GM18498 (cell line): ENCODE measurements around the gene TNS1.

ENCODE experiments used
- ATAC-seq: cut with Tn5 transposase; IDR thresholded peaks from one replicate; pipeline ENCODE4 v1.9.1; 2021; ENCODE audit warnings: mild to moderate bottlenecking, moderate library complexity; ENCODE audit not compliant: unreplicated experiment

The TNS1 gene

DNA sequence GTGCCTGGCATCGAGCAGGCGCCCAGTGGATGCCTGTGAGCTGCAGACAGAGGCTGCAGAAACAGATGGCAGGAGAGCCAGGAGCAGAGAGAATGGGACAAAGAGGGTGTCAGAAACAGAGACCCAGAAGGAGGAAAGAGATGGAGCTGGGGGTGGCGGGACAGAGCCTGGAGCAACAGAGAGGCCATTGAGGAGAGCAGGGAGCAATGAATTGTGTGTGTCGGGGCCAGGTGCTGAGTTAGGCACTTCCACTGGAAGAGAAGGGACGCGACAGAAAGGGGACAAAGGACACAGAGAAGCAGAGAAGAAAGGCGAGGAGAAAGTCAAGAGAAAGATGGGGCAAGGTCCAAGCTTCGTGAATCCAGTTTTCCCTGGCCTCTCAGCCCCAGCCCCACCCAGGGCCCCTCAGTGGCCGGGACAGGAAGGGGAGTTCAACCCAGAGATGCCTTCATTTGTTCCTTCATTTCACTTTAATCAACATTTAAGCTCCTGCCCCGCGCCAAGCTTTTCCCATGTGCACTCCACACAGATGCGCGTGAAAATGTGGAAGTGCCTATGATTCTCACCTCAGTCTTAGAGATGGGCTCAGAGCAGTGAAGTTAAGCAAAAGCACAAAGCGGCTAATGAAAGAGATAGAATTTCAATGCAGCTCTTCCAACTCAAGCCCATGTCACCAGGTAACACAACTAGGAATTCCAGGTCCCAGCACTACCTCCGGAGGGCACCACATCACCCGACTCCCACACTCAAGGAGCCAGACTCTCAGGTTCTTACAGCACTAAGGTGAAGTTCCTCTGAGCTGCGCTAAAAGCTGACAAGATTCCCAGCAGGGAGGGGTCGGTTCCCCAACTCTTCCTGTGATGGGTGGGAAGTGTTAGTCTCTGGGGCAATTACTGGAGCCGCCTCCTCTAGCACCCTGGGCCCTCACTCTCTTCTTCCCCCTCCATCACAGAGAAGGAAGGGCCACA lies 55.1 kb downstream of the TNS1 start:
- no peak for ATAC-seq

DNA sequence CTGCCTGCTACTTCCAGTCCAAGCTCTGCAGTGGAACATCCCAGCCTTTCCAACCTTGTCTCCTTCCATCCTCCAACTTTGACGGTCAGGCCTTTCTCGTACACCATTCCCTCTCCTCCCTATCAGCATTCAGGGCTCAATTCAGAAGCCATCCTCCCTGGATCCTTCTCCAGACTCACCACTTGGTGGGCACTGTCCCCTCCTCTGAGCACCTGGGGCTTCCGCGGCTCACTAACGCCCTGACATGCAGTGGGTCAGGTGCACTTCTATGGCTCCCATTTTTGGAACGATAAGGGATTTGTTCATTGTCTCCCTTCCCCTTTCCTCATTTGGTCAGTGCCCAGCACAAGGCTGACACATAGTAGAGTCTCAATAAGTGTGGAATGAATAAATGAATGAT lies 56.7 kb downstream of the TNS1 start:
- ATAC-seq, result no peak

DNA sequence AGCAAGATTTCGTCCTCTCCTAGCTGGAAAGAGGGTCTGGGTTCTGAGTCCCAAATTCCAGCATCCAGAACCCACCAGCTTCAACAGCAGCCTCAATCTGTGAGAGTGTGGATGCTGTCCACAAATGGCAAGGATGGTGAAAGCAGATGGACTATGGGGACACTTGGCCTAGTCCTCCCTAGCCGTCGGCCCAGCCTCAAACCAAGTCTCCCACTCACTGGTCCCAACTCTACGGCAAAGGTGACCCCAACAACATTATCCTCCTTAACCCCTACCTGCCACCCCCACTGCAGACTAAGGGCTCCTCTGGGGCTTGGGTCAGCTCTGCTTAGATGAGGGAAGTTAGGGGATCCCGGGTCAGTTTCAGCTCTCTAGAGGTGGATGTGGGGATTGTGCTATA lies 57.3 kb downstream of the TNS1 start:
- ATAC-seq, result no peak

- no peak for ATAC-seq
Measured at GRCh38 chr2:217944923-217945322, 57.9 kb downstream of the TNS1 start.

- ATAC-seq, result no peak
Measured at GRCh38 chr2:217944366-217944765, 58.4 kb downstream of the TNS1 start.

DNA sequence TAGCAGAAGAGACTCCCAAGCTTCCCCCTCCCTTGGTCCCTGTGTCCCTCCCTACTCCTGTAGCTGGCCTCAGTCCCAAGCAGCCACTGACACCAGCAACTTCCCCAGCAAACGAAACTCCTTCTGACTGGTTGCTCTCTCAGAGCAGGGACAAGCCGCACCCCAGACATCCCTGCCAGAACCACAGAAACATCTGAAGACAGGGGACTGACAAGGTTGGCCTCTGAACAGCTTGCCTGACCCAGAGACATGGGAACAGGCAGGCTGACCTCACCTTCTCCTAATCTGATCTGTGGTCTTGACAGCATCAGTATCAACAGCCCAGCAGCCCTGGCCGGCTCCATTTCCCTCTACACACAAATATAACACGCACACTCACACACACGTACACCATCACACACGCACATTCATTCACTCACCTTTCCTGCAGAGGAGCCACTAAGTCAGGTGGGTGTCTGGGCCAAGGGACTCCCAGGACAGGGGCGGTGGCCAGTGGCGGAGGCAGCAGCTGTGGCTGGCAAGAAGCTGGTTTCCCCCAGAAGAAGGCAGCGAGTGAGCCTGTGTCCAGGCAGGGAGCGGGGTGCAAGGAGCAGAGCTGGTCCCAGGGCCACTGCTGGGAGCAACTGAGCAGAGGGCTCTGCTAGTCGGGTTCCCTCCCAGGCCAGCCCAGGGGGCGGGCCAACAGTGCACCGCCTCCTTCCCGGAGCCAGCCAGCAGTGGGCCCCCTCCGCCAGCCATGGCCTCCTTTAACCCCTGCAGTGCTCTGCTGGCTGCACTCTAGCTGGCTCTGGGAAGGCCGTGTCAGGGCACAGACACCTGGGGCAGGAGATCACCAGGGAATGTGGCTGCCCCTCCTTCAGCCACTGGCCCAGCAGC lies 59.1 kb downstream of the TNS1 start:
- ATAC-seq, result no peak

DNA sequence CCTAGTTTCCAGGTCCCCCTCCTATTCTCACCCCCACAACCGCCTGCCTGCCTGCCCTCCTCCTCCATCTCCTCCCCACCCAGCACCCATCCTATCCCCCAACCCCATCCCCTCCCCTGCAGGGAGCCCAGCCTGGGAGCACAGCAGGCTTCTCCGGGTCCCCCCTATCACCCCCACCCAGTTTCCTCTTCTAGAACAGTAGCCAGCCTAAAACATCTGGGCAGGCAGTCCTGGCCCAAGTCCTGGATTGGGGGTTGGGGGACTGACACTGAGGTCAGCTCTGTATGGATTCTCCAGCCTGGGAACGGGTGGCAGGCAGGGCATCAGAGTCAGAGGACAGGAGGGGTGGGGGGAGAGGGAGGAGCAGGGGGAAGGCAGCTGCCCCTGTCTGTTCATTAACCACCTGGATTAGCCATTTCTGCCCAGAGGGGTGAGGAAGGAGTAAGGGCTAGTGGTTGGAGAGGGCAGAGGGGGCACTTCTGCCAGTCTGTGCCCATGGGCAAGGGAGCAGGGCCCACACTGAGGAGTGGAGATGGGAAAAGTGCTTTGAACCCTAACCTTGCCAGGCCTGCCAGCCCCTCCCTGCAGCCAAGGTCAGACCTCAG lies 60.0 kb downstream of the TNS1 start:
- ATAC-seq, result no peak

DNA sequence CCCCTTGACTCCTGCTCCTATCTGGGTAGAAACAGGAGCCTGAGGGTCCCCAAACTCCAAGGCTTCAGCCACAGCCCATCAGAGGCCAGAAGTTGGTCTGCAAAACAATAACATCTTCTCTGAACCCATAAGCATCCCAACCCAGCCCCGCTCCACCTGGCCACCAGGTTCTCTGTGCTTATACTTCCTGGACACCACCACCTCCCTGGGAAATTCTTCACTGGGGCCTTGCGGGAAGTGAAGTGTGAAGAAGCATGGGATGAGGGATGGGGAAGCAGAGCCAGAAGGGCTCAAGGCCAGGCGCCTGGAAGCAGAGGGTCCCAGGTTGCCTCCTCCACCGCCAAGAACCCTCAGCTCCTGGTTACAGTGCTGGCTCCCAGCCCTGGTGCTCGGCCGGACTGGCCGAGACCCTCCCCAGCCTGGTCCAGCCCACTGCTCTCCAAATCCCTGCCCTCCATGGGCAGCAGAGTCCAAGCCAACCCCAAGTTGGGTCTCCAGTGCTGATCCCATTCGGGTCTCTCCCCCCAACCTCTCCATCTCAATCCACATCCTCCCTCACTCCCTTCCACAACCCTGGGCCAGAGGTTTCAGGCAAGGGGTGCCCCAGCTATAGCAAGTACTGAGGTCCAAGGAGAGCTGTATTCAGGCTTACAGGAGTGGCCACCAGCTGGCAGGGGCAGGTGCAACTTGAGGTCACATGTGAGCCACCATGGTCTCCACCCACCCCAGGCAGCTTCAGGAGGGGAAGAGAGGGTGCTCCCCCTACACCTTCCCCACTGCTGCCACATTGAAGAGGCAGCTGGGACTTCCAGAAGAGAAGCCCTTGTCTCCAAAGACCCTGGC lies 60.7 kb downstream of the TNS1 start:
- no peak for ATAC-seq

- ATAC-seq, result no peak
Measured at GRCh38 chr2:217941339-217941738, 61.5 kb downstream of the TNS1 start.

- ATAC-seq, result no peak
Measured at GRCh38 chr2:217940261-217941220, 62.3 kb downstream of the TNS1 start.

- ATAC-seq, result no peak
Measured at GRCh38 chr2:217939629-217940245, 63.1 kb downstream of the TNS1 start.

DNA sequence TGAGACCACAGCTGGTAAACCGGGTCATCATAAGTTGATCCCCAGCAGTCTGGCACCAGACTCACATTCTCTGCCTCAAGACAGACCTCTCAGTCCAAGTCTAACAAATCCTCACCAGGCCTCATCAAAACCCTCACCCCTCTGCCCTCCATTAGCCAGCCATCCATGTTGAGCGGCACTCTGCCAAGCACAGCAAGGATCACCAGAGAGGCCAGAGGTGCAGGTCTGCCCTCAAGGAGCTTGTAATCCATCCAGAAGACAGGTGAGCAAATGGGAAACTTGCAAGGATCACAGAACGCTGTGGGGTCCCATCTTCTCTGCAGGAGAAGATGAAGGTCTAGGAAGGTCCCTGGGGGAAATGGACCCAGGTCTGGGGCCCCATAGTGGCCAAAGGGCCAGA lies 63.6 kb downstream of the TNS1 start:
- no peak for ATAC-seq

DNA sequence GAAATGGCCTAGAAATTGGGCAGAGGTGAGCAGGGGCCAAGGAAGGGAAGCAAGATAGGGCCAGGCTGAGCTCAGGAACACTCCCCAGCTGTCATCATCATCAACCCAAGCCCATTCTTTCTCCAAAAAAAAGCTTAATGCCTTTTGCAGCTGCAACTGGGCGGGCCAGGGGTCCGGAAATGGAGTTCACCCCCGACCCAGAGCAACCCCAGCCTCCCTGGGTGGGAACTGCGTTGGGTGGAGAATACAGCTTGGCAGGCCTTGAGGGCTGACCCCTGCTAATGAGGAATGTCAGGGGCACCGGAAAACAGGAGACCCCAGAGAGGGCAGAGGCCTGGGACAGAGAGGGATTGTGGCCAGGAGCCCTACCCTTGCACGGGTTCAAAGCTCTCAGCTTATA lies 64.8 kb downstream of the TNS1 start:
- ATAC-seq, result no peak

- ATAC-seq, result no peak
Measured at GRCh38 chr2:217937446-217937845, 65.3 kb downstream of the TNS1 start.

GRCh38 chr2:217936952-217937351 lies 65.8 kb downstream of the TNS1 start:
- ATAC-seq, result no peak

DNA sequence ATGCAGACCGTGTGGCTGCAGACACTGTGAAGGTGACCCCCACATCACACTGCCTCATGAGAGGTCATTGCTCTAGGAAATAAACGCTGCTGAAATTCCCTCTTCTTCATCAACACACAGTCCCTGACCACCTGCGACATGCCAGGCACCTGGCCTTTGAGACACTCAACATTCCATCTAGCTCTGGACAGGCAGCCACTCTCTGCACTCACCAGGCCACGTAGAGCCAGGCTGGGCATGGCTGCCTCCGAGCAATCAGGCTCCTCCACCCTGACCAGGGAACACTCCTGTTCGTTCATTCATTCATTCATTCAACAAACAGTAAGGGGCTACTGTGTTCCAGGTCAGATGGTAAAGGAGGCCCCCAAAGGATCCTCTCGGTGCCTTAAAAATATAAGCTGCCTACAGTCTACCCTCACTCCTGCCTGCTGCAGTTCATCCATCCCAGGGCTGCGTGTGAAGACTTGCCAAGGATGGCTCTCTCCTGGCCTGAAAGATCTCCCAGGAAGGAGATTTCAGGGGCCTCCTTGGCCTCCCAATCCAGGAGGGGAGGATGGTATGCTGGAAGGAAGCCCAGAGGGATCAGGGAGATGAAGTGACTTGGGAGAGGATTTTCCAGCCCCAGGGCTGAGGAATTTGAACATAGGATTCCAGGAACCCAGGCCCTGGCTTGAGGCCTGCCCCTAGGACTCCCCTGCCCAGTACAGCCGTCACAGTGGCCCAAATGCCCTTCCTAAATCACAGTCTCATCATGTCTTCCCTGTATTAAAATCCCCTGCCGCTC lies 66.7 kb downstream of the TNS1 start:
- no peak for ATAC-seq

GRCh38 chr2:217935235-217935879 lies 67.4 kb downstream of the TNS1 start:
- ATAC-seq, result no peak
